Activated T-cell treated with anti-CD3 and anti-CD28 coated beads, Interleukin-2, amount 50 U/mL, for 48 hours (primary cell): ENCODE data around the gene SLC26A9.

Source experiments
- DNase-seq, 2 experiments: peaks; one replicate each; pipeline ENCODE4 v3.0.0-alpha.2; 2020

Gene SLC26A9

DNA sequence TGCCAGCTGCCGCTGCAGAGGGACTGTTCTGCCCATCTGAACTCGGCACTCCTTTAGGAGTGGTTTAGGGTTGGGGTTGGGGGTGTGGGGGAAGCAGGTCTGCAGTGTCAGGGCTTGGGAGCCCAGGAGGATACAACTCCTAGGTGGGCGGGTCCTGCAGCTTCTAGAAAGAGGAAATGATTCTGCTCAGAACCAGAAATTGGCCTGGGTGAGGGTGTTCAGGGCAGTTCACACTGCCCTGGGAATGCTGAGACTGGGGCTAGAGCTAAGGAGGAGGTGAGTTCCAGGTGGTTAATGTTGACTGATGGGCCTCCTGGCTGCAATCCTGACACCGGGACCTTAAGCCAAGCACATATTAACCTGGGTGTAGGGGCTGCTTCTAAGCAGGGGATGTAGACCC lies 4.8 kb upstream of the SLC26A9 start:
- no peak for DNase-seq

DNA sequence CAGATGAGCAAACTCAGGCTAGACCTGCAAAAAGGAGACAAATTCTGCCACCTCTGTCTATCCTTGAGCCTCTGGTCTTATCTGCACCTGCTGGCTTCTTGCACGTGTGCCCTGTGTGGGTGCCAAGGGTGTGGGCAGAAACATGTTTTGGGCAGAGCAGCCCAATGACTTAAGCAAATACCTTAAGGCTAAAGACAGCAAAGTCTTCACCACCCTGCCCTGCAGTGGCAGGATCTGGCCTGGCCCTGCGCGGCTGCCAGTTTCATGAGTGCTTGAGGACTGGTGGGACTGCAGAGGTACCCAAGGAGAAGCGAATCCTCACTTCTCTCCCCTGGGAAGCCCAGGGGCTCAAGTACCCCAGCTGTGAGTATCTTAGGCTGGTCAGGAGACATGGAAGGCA lies 3.8 kb upstream of the SLC26A9 start:
- DNase-seq: no peak

DNA sequence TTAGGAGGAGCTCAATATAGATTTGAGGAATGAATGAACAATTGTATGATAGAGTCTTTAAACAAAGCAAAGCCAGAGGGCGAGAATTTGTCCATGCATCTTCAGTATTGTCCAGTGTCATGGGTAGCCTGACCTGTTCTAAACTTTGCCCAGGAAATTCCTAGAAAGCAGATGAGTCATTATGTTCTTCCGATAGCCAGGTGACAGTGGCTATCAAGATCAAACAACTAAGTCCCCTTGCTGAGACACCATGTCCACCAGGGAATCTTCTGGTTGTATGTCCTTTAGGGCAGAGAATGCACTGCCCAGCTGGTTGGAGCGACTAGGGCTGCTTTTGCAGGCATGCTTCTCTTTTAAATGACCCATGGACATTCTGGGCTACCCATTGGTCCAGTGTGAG lies 1.8 kb upstream of the SLC26A9 start:
- no peak for DNase-seq

DNA sequence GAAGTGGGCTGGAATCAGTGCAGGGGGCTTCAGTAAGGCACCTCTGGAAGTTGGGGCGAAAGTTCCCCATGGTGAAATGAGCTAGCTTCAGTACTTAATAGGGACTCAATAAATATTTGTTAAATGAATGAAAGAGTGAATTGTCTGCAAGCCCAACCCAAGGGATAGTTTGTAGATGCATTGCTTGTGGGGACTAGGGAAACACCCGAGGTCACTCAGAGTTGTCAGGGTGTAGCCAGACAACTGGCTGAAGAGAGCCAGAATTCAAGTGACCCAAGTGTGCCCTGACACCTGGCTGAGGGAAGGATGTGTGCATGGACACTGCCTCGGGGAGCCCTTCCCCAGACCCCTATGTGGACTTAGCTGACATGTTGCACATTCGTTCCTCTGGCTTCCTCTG lies 1.3 kb upstream of the SLC26A9 start:
- no peak for DNase-seq

DNA sequence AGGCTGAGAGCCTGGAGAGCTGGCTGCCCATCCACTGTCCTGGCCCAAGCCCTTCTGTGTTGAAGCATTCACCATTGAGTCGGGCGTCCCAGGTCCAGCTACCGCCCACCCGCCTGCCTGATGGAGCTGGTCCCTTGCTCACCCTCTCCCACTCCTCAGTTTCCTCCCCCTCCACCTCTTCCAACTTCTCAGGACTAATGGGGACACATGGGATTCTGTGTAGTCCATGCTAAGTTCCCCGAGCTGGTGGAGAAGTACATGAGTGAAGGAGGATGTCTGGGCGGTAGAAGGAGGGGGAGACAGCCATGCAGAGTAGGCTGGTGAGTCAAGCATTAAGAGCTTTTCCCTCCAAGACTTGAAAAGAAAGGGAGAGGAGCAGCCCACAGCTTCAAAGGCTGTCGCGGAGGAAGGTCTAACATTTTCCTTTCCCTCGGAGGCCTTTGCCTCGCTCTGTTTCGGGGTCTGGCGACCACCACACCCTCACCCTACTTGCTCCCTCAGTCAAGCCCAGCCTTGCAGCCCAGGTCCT lies 561 bp downstream of the SLC26A9 start:
- no peak for DNase-seq

DNA sequence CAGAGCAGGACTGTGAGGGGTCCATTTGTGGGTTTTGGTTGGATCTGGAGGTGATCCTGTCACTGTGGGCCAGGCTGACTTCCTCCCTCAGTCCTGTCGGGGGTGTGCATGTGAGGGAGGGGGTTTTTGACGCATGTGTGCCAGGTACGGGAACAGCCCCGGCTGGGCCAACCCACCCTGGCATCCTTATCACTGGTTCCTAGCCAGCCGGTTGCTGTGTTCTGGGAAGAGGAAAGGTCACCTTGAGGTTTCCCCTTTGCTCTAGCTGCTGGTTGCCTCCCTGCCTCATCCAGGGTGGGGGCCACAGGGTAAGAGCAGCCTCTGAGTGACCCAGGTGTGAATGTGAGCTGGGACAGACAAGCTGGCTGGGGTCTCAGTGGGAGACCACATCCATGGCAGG lies 2.5 kb downstream of the SLC26A9 start:
- no peak for DNase-seq

DNA sequence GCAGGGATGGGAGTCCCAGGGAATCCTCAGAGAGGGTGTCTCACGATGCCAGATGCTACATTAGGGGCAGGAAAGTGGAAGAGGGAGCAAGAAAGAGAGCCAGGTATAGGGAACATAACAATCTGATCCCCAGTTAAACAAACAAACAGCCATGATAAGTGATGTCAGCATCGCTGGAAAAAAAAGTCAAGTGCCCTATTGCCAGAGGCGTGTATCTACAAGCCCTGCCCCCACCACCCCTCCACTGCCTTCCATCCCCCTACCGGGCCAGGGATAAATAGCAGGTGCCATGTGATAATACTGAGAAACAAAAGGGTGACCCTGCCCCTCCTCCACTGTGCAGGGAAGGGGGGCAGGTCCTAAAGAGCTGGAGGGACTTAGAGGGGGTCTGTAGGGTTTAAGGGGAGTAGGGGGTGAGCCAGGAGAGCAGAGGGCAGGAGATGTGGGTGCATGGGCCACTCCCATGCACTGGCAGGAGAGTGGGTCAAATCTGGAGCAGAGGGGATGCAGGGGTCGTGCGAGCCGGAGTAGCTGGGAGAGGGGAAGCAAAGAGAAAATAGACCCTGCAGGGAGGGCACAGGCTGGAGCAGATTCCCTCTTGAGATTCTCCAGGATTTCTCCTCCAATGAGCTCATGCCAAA lies 3.4 kb downstream of the SLC26A9 start:
- DNase-seq: peak; percentile 28 to 29

DNA sequence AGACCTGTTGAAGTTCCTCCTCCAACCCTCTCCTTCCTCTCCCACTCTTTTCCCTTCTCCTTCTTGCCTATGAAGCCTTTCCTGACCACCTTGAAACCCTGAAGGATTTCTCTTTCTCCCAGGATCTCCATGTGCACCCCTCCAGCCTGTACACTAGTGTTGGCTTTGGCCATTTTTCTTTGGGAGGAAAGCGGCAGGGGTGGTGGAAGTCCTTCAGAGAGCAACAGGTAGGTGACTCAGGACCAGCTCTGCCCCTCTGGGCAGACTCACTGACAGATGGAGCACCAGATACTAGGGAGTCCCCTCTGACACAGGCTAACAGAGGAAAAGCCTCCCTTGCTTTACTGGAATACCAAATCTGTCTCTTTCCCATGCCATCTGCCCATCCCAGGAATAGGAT lies 4.6 kb downstream of the SLC26A9 start:
- DNase-seq: no peak

DNA sequence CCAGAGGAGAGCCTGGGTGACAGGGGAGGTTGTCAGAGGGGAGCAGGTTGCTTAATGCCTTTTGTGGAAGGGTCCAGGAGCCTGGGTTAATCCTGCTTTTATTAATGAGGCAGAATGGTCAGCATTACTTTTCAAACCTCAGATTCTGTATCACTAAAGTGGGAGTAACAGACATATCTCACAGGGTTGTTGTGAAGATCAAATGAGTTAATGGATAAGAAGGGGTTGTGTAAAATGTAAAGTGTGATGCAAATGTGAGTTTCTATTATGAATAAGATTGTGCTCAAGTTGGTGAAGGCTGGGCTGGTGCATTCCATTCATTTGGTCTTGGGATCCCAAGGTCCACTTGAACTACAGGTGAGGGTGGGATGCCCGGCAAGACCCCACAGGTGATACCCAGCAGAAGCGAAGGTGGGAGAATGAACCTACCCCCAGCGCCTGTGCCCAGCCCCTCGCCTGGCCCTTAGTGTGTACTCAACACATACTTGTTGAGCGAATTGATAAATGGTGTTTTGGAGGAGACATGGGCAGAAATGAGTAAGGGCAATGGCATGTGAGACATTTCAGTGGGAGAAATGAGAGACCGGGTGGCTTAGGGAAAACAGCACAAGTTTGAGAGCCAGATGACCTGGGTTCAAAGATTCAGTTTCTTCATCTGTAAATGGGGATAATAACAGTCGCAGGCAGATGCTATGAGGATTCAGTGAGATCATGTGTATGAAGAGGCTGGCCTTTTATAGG lies 6.2 kb downstream of the SLC26A9 start:
- no peak for DNase-seq

DNA sequence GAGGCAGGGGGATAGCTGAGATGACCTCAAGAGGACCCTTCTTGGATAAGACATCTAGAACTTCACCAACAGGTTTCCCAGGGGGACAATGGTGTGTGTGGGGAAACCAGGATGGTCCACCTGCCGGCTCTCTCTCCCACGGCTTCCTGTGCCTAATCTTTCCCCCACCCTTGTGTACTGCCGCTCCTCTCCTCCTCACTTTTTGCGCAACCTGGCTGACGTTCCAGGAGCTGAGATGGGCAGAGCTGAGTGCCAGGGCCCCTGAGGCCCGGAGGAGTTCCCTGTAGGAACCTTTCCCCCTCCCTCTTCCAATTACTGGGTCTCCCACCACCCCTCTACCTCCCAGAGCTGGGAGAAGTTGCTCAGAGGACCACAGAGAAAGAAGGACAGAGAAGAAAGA lies 6.9 kb downstream of the SLC26A9 start:
- DNase-seq: no peak

DNA sequence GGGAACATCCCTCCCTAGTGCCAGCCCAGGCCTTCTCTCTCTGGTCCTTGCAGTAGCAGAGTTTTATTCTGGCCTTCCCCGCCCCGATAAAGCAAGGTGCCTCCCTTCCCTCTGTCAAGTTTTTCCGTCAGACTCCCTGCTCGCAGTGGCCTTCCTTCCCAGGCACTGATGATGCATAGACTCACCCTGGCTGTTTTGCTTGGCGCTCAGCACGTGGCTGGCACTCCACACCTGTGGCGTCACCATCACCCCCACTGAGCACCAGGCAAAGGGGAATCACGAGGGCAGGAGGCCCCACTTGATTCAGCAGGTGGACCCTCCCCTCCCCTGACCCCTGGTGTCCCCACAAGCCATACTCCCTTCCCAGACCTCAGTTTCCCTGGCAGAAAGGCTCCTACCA lies 7.4 kb downstream of the SLC26A9 start:
- no peak for DNase-seq

DNA sequence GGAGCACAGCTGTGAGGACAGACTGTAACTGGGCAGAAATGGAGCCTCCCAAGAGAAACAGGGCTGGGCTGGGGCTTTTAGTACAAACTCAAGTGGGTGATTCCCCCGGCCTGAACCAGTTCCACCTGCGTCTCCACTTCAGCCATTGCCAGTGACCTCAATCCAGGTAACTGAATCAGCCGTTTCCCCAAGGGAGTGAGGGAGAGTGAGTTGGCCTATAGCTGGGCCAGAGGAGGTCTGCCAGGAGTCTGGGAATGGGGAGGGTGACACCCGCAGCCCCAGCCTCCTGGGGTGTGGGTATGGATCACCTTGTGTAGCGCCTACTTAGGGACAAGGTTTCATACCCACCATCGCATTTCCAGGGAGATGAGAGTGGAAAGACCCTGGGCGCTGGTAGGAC lies 8.5 kb downstream of the SLC26A9 start:
- no peak for DNase-seq

DNA sequence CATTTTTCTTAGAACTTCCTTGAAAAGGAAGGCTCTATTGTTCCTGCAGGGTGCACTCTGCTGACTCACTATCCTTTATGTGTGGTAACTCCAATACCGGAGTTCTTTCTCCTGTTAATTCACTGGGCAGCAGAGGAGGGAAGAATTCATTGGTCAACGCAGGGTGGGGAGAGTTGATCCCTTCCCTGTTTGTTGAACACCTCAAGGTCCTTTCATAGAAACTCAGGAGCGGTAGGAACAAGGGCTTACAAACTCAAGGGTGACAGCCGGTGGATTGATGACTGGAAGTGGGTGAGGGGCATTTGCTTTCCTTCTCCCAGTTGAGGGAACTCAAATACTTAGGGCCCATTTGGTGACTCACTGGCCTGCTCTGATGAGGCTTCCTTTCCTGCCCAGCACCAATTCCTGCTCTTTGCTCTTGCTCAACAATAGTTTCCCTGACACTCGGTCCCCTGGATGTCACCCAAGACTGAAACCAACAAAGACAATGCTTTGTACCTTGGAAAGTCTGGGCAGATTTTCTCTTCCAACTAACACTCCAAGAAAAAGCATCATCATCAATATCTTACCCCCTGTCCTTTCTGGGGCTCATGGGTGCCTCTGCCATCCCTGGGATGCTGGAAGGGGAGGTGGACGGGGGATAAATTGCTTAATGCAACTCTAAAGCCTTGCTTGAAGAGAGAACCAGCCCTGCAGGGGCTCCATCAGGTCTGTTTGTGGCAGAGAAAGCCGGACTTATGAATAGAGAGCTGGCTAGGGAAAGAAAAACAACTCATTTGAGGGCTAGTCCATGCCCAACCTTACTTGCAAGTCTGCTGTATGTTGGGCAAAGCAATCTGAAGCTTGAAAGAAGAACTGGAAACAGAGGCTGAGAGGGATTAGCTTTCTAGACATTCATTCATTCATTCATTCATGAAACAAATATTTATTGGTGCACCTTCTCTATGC lies 9.3 kb downstream of the SLC26A9 start:
- DNase-seq: no peak

DNA sequence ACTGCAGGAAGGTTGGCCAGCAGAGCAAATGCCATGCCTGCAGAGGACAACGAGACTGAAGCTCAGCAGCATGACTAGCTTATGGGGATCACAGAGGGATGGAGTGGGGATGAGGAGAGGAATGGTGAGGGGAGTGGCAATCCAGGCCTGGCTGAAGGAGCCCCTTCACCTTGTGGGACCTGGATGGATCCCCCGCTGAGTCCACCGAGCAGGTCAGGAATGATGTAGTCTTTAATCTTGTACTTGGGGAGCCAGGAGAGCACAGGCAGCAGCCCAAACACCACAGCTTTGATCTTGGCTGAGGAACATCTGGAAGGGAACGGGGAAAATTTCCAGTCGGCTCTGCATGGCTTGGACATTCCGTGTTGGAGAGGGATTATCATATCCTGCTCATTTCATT lies 10.5 kb downstream of the SLC26A9 start:
- no peak for DNase-seq

DNA sequence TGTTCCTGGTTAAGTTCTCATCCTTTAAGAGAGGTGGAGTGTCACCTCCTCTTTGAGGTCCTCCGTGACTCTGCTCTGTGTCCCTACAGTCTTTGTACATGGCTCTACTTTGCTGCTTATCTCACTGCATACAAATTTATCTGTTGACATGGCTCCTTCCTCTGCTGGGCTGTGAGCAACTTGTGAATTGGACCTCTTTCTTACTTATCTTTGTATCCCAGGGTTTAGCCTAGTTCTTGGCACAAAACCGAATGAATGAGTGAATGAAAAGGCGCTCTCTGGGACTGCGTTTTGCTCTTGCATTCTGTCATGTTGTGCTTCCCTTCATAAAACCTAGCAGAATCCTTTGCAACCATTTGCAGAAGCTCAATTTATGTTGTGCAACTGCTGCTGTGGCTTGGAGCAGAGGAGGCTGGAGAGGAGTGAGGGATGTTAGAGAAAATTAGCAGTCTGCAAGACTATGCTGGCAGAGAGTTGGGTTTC lies 12.4 kb downstream of the SLC26A9 start:
- no peak for DNase-seq

DNA sequence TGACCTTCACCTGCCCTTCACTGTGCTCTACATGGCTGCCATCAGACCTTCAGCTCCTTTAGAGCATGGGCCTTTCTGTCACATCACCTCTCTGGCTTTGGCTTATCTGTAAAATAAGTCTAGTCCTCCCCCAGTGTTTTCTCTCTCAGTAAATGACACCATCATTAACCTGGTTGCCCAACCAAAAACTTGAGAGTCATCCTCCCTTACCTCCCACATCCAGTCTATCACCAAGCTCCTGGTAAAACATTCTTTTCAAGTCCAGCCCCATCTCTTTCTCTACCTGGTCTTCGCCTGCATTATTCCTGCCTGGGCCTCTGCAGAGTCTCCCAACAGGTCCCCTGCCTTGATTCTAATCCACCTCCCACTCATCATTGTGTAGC lies 13.1 kb downstream of the SLC26A9 start:
- DNase-seq: no peak

DNA sequence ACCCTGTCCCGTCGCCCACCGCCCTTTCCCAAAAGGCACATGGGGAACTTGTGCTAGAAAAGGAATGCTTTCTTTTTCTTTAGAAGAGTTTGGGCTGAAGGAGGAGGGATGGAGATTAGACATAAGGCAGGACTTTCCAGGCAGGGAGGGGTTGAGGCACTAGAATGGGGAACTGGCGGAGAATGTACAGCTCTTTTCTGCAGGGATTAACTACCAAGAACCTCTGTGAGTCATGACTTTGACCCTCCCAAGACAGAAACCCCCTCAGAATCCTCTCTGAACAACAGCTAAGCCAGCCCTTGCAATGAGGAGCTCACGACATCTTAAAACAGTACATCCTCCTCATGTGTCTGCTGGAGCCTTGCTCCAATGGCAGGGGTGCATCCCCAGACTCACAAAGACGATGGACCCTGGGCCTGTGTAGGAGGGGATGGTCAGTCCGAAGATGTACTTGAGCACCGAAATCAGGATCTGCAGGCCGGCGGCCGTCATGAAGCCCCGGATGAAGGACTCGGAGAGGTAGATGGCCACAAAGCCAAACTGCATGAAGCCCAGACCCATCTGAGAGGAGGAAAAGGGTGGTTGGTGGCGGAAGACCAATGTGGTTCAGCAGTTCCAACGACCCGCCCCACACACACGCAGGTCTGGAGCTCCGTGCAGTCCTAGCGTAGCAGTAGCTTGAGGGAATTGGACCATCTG lies 13.6 kb downstream of the SLC26A9 start:
- DNase-seq: no peak

DNA sequence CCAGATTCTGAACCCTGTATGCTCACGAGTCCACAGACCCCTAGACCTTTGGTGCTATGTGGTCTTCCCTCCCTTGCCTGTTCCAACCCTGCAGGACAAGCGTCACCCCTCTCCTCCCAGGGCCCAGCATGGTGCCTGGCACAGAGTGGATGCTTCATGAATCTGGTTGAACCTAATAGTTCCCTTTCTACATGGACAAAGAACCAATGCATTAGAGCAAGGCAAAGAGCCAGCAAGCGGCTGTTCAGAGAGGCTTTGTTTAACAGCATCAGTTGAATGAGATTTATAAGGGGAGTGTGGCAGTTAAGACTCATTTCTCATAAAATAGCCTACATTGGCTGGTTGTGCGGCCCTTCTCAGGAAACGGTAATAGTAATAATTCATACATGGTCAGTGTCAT lies 14.9 kb downstream of the SLC26A9 start:
- no peak for DNase-seq

DNA sequence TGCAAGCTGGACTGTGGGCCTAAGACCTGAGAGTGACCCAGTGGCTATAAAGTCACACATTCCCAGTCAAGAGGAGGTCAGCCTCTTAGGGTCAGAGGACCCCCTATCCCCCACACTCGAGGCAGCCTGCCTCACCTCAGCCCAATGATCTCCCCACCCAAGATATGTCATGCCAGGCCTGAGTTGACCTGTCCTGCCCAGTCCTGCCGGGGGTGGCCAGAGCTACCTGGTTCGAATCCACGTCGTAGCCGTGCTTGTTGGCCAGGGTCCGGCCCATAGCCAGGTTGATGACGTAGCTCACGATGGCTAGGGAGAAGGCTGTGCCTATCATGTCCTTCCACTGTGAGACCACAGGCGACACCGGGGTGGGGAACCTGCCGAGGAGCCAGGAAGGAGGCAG lies 15.6 kb downstream of the SLC26A9 start:
- DNase-seq: no peak

DNA sequence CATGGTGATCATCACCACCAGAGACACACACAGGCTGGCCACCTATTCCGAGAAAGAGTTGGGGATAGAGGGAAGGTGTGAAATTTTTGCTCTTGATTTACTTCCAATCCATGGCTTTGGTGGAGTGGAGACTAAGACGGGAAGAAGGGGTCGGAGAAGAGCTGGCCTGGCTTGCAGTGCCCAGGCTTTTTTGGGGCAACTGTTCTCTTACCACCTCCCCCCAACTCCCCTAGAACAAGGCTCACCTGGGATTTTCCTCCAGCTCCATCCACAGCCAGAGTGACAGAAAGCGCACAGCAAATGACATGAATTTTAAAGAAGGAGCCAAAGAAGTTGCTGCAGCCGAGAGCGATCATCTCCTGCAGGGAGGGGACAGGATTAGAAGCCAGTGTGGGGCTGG lies 16.0 kb downstream of the SLC26A9 start:
- no peak for DNase-seq

DNA sequence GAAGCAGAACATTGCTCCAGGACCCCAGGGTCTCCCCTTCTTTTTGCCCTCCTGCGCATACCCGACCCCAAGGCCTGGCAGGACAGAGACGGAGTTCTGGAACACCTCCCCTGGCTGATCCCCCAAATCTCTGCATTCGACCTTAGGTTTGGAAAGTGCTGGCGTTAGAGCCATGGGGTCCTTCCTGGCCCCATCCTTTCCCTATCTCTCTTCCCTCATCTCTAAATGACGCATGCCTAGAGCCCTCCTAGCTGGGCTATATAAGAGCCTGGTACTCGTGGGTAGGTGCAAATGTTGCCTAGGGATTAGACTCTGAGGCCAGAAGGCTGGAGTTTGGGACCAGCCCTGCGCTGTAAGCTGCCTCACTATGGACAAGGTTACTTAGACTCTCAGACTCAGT lies 16.6 kb downstream of the SLC26A9 start:
- DNase-seq: no peak

DNA sequence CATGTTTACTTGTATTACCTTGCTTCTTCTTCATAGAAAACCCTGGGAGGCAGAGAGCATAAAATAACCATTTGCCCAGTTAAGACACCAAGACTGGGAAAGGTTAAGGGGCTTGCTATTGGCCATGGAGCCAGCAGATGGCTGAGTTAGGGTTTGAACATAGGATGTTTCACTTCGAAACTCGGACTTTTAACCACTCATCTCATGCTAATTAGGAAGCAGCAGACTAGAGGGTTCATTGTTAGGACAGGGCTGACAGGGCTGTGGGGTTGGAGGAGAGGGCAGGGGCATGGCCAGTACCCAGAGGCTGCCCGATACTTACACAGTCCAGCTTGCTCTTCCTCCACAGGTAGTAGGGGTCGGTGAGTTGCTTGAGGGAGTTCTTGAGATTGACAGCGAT lies 17.0 kb downstream of the SLC26A9 start:
- DNase-seq: no peak

DNA sequence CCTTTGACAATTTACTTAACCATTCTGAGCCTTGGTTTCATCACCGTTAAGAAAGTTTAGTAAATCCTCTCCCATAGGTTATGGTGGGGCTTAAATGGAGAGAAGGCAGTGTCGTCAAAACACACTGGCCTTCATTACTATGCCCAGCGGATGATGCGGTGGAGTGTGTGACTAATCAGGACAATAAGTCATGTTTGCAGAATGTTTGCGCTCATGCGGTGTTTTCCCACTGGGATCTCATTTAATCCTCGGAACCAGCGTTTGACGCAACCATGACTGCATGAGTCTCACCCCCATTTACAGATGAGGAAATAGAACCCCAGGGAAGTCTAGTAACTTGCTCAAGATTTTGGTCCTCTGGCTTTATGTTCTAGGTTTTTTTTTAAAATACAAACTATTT lies 17.5 kb downstream of the SLC26A9 start:
- no peak for DNase-seq
